Measurements from ENCODE around the gene ANKHD1.

Gene ANKHD1

DNA sequence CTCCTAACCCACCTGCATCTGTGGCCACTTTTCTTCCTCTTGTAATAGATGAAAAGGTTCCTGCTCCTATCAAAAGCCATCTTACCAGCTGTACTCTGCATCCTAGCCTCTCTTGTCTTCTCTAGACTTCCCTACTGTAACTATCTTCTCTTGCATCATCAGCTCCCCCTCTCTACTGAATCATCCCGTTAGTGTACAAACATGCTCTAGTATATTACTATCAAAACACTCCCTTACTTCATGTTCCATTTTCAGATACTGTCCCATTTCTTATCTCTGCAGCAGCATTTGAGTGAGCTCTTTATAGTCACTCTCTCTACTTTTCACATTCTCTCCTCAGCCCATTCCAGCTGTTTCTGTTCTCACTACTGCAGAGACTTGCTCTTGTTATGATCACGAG lies 152.8 kb downstream of the ANKHD1 start:
- TF ChIP-seq, protein P1, sequence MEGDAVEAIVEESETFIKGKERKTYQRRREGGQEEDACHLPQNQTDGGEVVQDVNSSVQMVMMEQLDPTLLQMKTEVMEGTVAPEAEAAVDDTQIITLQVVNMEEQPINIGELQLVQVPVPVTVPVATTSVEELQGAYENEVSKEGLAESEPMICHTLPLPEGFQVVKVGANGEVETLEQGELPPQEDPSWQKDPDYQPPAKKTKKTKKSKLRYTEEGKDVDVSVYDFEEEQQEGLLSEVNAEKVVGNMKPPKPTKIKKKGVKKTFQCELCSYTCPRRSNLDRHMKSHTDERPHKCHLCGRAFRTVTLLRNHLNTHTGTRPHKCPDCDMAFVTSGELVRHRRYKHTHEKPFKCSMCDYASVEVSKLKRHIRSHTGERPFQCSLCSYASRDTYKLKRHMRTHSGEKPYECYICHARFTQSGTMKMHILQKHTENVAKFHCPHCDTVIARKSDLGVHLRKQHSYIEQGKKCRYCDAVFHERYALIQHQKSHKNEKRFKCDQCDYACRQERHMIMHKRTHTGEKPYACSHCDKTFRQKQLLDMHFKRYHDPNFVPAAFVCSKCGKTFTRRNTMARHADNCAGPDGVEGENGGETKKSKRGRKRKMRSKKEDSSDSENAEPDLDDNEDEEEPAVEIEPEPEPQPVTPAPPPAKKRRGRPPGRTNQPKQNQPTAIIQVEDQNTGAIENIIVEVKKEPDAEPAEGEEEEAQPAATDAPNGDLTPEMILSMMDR (IDR thresholded peaks at IDR 0.05; ENCODE audit: control insufficient read depth, insufficient read depth, low read depth, low read length, missing control alignments), result no peak
- H3K4me3 ChIP-seq (ENCODE audit: control insufficient read depth, low read depth, low read length), result no peak overlapping the region
- peak; percentile 42 for DNase-seq (ENCODE audit: low read depth)

DNA sequence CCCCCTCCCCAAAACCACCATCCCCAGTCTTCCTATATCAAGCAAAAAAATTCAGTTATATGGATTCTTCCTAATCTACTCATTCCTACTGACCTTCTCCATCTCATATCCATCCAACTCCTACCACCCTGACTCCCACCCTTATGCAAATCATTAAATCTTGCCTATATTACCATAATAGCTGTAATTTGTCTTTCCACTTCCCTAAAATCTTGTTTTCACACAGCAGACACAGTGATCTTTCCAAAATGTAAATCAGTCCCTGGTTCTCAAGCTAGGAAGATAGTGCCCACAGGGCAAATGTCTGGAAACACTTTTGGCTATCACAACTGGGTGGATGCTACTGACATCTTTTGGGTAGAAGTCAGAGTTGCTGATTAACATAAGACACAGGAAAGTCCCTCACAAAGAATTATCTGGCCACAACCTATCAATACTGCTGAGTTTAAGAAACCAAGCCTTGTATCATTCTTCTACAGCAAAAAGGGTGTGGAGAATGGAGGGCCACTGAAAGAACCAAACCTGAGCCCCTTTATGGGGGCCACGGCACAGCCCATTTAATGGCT lies 154.2 kb downstream of the ANKHD1 start:
- TF ChIP-seq, protein P1 (IDR thresholded peaks at IDR 0.05; ENCODE audit: control insufficient read depth, insufficient read depth, low read depth, low read length, missing control alignments), result no peak
- no peak for DNase-seq (ENCODE audit: low read depth)
- peak overlapping the region; percentile 65 for H3K4me3 ChIP-seq (ENCODE audit: control insufficient read depth, low read depth, low read length)

DNA sequence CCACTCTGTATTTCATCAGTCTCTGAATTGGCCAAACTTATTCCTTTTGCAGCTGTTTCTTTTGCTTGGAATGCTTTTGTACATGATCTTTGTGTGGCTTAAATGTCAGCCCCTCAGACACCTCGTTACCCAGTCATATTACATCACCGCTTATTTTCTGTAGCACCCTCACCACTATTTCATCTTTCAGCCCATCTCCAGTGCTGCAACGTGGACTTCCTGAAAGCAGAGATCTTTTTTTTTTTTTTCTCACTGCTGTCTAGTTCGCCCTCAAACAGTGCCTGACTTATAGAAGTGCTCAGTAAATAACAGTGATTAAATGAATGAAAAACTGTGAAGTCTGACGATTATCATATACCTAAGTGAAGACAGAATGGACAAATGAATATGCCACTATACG lies 154.8 kb downstream of the ANKHD1 start:
- DNase-seq (ENCODE audit: low read depth), result no peak
- TF ChIP-seq, protein P1 (IDR thresholded peaks at IDR 0.05; ENCODE audit: control insufficient read depth, insufficient read depth, low read depth, low read length, missing control alignments), result no peak
- peak overlapping the region; percentile 65 for H3K4me3 ChIP-seq (ENCODE audit: control insufficient read depth, low read depth, low read length)

DNA sequence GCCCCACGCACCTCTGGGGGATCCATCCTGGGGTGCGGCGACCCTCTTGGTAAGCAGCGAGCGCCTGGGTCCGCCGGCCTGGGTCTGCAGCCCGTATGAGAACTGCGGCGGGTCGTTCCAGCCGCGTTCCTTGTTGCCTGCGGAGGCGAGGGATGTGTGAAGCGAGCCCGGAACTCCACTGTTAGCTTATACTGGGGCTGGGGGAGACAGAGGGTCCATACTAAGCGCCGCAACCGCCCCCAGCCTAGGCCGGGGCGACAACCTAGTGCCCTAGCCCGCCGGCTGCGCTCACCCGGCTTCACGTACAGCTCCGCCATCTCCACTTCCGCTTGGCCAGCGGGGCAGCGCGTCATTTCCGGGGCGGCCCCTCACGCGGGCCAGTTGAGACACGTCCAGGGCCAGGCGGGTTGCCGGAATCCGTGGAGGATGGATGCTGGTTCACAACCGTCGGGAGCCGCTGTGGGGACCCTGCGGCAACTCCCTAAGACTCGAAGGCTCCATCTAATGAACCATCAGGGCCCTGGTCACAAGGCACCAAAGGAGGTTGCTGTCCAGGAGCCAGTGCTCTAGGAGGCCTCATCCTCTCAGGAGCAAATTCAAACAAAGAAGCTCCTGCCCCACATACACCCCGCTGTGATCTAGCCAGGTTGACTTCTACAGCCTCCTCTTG lies 155.6 kb downstream of the ANKHD1 start, which contains the start of gene SRA1:
Gene SRA1, minus strand, starts transcription at position 338 of the 670 bp plus-strand sequence. Its CDS starts 21 bp downstream, at position 317.
- peak within 1 kb of the TSS; percentile 65 for H3K4me3 ChIP-seq (ENCODE audit: control insufficient read depth, low read depth, low read length)
- TF ChIP-seq, protein P1 (IDR thresholded peaks at IDR 0.05; ENCODE audit: control insufficient read depth, insufficient read depth, low read depth, low read length, missing control alignments), result no peak
- DNase-seq (ENCODE audit: low read depth), result no peak

DNA sequence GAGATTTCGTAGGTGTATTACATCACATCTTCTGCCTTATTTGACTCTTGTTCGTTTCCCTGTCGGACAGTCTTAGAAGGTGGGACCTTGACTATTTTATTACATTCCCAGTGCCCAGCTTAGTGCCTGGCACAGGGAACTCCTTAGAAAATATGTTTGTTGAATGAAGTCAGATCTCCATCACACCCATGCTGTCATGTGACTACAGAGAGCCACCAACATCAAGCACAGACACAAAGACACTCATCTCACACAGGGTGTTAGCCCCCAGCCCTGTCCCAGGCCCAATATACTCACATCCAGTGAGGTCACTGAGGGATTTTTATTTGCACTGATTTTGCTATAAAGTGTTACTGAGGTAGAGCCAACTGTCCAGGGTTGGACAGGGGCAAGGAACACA lies 156.3 kb downstream of the ANKHD1 start:
- H3K4me3 ChIP-seq (ENCODE audit: control insufficient read depth, low read depth, low read length), result no peak overlapping the region
- TF ChIP-seq, protein P1 (IDR thresholded peaks at IDR 0.05; ENCODE audit: control insufficient read depth, insufficient read depth, low read depth, low read length, missing control alignments), result no peak
- DNase-seq (ENCODE audit: low read depth), result no peak

DNA sequence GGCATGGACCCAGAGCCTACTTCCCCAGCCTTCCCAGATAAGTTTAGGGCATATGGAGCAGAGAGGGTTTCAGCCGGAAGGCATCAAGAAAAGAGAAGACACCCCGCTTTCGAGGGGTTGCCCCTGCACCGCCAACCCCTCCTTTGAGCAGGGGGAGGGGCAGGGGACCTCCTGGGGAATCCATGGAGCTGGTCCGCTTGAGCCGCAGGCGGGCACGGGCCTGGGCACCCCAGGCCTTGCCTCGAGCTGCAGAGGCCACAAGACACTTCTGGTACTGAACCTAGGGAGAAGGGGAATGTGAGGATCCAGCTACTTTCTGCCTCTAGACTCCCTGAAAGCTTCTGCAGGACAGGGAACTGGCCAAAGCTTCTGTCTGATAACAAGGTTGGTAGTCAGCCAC lies 156.9 kb downstream of the ANKHD1 start:
- no peak overlapping the region for H3K4me3 ChIP-seq (ENCODE audit: control insufficient read depth, low read depth, low read length)
- TF ChIP-seq, protein P1 (IDR thresholded peaks at IDR 0.05; ENCODE audit: control insufficient read depth, insufficient read depth, low read depth, low read length, missing control alignments), result no peak
- no peak for DNase-seq (ENCODE audit: low read depth)

All from AG09309 (cell line).